GM12878 (cell line): ENCODE data around the gene SMIM20. TPM values are rescaled to one million over a fixed set of nuclear protein-coding genes. Genes with fewer than 3 reads are reported as not detected.
A peak's percentile ranks its signal among the peaks of the same experiment; 100 is the strongest.

Source experiments
- ATAC-seq: fragments of 200-7000 bp; cut with Tn5 transposase; 3 replicates; pipeline ENCODE4 v1.9.1; 2020; ENCODE audit warnings: mild to moderate bottlenecking, moderate library complexity
- BruUV-seq: library from RNA; stranded (reverse); fragments of 400-500 nt; replicated peaks from 2 replicates; lab custom pipeline; 2021; lab: Mats Ljungman, UMichigan
- CTCF ChIA-PET: fragments of 300-600 bp; sonication (Branson Sonifier 250); formaldehyde crosslinking; extraction: SDS; loops from one replicate; lab custom pipeline; 2021; ENCODE audit warnings: inconsistent platforms; lab: Yijun Ruan, JAX
- POLR2A ChIA-PET: fragments of 350-600 bp; formaldehyde crosslinking; extraction: SDS; loops from one replicate; lab custom pipeline; 2021; ENCODE audit warnings: inconsistent platforms; lab: Charles Lee
- RAD21 ChIA-PET: fragments of 300-600 bp; sonication (Branson Sonifier 250); formaldehyde crosslinking; loops from one replicate; lab custom pipeline; 2023; ENCODE audit warnings: antibody characterized with exemption; ENCODE audit not compliant: unreplicated experiment; lab: Charles Lee
- SMC1A ChIA-PET: fragments of 300-600 bp; sonication (Branson Sonifier 250); formaldehyde crosslinking; loops from one replicate; lab custom pipeline; 2023; ENCODE audit not compliant: unreplicated experiment, uncharacterized antibody; lab: Charles Lee
- DNase-seq: peaks from one replicate; pipeline ENCODE4 v3.0.0-alpha.2; 2011; ENCODE audit warnings: low read depth, low spot score
- FAIRE-seq: peaks from 3 replicates; lab custom pipeline; 2011; peaks lifted over from hg19 to GRCh38; lab: Jason Lieb, UNC
- H2AFZ ChIP-seq: 2 replicates; pipeline ENCODE4 v1.6.0; 2011; ENCODE audit warnings: low read depth, low read length, control low read depth; ENCODE audit not compliant: control insufficient read depth
- H3K27ac ChIP-seq: 2 replicates; pipeline ENCODE4 v1.5.1; 2011; ENCODE audit warnings: control low read depth; ENCODE audit not compliant: control insufficient read depth, insufficient read depth
- H3K27me3 ChIP-seq, 2 experiments: replicated peaks in 1 of 2; 2 replicates each; pipeline versions ENCODE4 v1.6.0 to v1.6.1; 2011; ENCODE audit warnings: low read length in 1 of 2; ENCODE audit not compliant: control insufficient read depth in 2 of 2, insufficient read depth in 2 of 2
- H3K36me3 ChIP-seq, 2 experiments: 2 replicates each; pipeline ENCODE4 v1.5.1; 2011; ENCODE audit warnings: low read length in 1 of 2; ENCODE audit not compliant: control insufficient read depth in 2 of 2, insufficient read depth in 2 of 2
- H3K4me1 ChIP-seq: 2 replicates; pipeline ENCODE4 v1.6.1; 2011; ENCODE audit warnings: mild to moderate bottlenecking, low read length, moderate library complexity, mixed read lengths; ENCODE audit not compliant: control insufficient read depth, insufficient read depth
- H3K4me2 ChIP-seq: 2 replicates; pipeline ENCODE4 v1.6.0; 2011; ENCODE audit warnings: control low read depth; ENCODE audit not compliant: control insufficient read depth, insufficient read depth
- H3K4me3 ChIP-seq: fragments of 200-600 bp; sonication (generic); 2 replicates; pipeline ENCODE4 v1.5.1; 2016
- H3K79me2 ChIP-seq: 2 replicates; pipeline ENCODE4 v1.6.0; 2011; ENCODE audit warnings: low read length; ENCODE audit not compliant: control insufficient read depth, insufficient read depth
- H3K9ac ChIP-seq: 2 replicates; pipeline ENCODE4 v1.8.0; 2011; ENCODE audit warnings: low read length, control low read depth, mixed read lengths; ENCODE audit not compliant: control insufficient read depth, insufficient read depth
- H3K9me3 ChIP-seq: replicated peaks from 3 replicates; pipeline ENCODE4 v1.5.1; 2011; ENCODE audit warnings: mild to moderate bottlenecking, low read length; ENCODE audit not compliant: control insufficient read depth, insufficient read depth
- H4K20me1 ChIP-seq: 2 replicates; pipeline ENCODE4 v1.6.0; 2011; ENCODE audit not compliant: control insufficient read depth, insufficient read depth
- PML ChIP-seq: IDR thresholded peaks from 2 replicates; pipeline ENCODE4 v1.6.1; 2012; ENCODE audit warnings: low read length, inconsistent platforms
- TBL1XR1 ChIP-seq: IDR thresholded peaks from 2 replicates; pipeline ENCODE4 v1.6.1; 2012; ENCODE audit warnings: low read depth, low read length, improper control_type of control experiment
- ZBTB33 ChIP-seq: fragments of 450-650 bp; IDR thresholded peaks from 2 replicates; pipeline ENCODE4 v1.6.1; 2017; ENCODE audit warnings: mild to moderate bottlenecking
- ZBTB4 ChIP-seq: fragments of 450-650 bp; formaldehyde crosslinking; IDR thresholded peaks from 2 replicates; pipeline ENCODE4 v1.4.0; 2022; ENCODE audit warnings: mild to moderate bottlenecking, moderate library complexity
- WGBS: methylation state at CpG from one replicate; pipeline ENCODE4 v1.1.6; 2016; ENCODE audit warnings: low lambda C conversion rate; ENCODE audit not compliant: insufficient replicate concordance, insufficient coverage; ENCODE audit errors: missing lambda C conversion rate; 5-methylcytosine and 5-hydroxymethylcytosine counted together
- in situ Hi-C: fragments of 300-500 bp; cut with MboI; formaldehyde crosslinking; loops from 9 replicates; pipeline ENCODE4 v1.14.3; 2018; ENCODE audit warnings: mixed read lengths
- intact Hi-C: fragments of 100-400 bp; cut with micrococcal nuclease; formaldehyde crosslinking; loops from one replicate; pipeline ENCODE4 v1.14.2; 2022; ENCODE audit not compliant: unreplicated experiment
- polyA plus RNA-seq, 11 experiments: library from polyadenylated mRNA; depleted of rRNA in 4 of 11; unstranded in 6 of 11; stranded (reverse) in 5 of 11; fragments of >200 nt; fragmentation: Nextera tagmentation in 4 of 11; fragmentation: Illumina TruSeq in 1 of 11; extraction: Ambion mirVana in 4 of 11; extraction: Trizol in 1 of 11; gene quantifications; 1 replicate in 1 of 11; 2 replicates in 10 of 11; pipeline versions ENCODE4 v1.2.1 to v1.2.3, GENCODE V29; 2011 to 2016; ENCODE audit warnings: inconsistent platforms in 2 of 11, missing spikeins in 2 of 11, low read depth in 1 of 11
- total RNA-seq, 4 experiments: library from RNA; depleted of rRNA in 3 of 4; stranded (reverse); fragments of >200 nt in 3 of 4; fragmentation: Illumina TruSeq in 1 of 4; extraction: Trizol in 1 of 4; gene quantifications; 2 replicates each; pipeline versions ENCODE4 v1.2.1 to v1.2.3, GENCODE V29; 2013 to 2021

Gene SMIM20
- total and polyA plus RNA-seq, 10 of the 15 experiments (the other 5 are each of a cell fraction or from before 2014, with no cell fraction given) = 17.3 to 38.0 (median 28.8) TPM

GRCh38 chr4:25892796-25893195 is 21.2 kb upstream of the SMIM20 start:
- Histone ChIP-seq H3K4me1 (no peaks in the 10 kb centered on the region), H3K4me3 (no peak overlapping the region), H3K9me3 (no peaks in the 10 kb centered on the region), H3K36me3 (no peaks in the 10 kb centered on the region), H3K27me3 (no peaks in the 10 kb centered on the region), H3K4me2 (no peak overlapping the region), H3K27ac (no peak overlapping the region), H3K9ac (no peak overlapping the region), H3K79me2 (no peaks in the 10 kb centered on the region), H2AFZ (no peak overlapping the region), H4K20me1 (no peaks in the 10 kb centered on the region)
- RAD21 ChIA-PET = interaction anchor here (0.6 to 1.4 kb wide), 2 partner anchors 33 to 278 kb away, joined by 3 to 5 read pairs; no protein-coding TSS in a partner anchor
- DNase-seq (no peak), FAIRE-seq (peak; percentile 7), ATAC-seq (no peak)
- POLR2A ChIA-PET = no interaction called here
- SMC1A ChIA-PET = interaction anchor here (1.0 to 1.6 kb wide), 2 partner anchors 8 to 12 kb away, joined by 3 to 4 read pairs; no protein-coding TSS in a partner anchor
- in situ Hi-C loops = no loop called here
- WGBS = 50% methylated on average over 6 of the region's 6 CpGs
- CTCF ChIA-PET = interaction anchor here (1.2 kb wide), 1 partner anchor 16 kb away, joined by 3 read pairs; no protein-coding TSS in a partner anchor
- TF ChIP-seq TBL1XR1 = no peak
- no peak for TF ChIP-seq PML
- intact Hi-C loops = no loop called here
- BruUV-seq = no TSS peak

- no peak overlapping the region for H2AFZ ChIP-seq
- intact Hi-C loops = no loop called here
- H3K9ac ChIP-seq = no peak overlapping the region
- ChIA-PET CTCF (no interaction called here), SMC1A (interaction anchor here (0.6 to 2.7 kb wide), 5 partner anchors 8 to 112 kb away, joined by 3 to 10 read pairs (median 3); no protein-coding TSS in a partner anchor), RAD21 (interaction anchor here (0.6 kb wide), 1 partner anchor 431 kb away, joined by 4 read pairs; no protein-coding TSS in a partner anchor), POLR2A (interaction anchor here (0.7 kb wide), 1 partner anchor 501 kb away, joined by 6 read pairs; no protein-coding TSS in a partner anchor)
- no peak overlapping the region for H3K4me2 ChIP-seq
- no peaks in the 10 kb centered on the region for H4K20me1 ChIP-seq
- H3K27ac ChIP-seq = no peak overlapping the region
- no peaks in the 10 kb centered on the region for H3K27me3 ChIP-seq
- in situ Hi-C loops = no loop called here
- TF ChIP-seq ZBTB33 (no peak), ZBTB4 (CRISPR knock-in tag) (no peak)
- H3K9me3 ChIP-seq = no peaks in the 10 kb centered on the region
- no peaks in the 10 kb centered on the region for H3K79me2 ChIP-seq
- H3K4me1 ChIP-seq = no peaks in the 10 kb centered on the region
- BruUV-seq = no TSS peak
- ATAC-seq (no peak), DNase-seq (no peak), FAIRE-seq (no peak)
- no peak overlapping the region for H3K4me3 ChIP-seq
- no peaks in the 10 kb centered on the region for H3K36me3 ChIP-seq
- 62% methylated on average over 5 of the region's 5 CpGs for WGBS
Measured at GRCh38 chr4:25896776-25897539, 17.1 kb upstream of the SMIM20 start.
